ENCODE data around the gene CACNA1D.

The CACNA1D gene

GRCh38 chr3:53806182-53807116, 312.0 kb downstream of the CACNA1D start:
- peak; percentile 21 for DNase-seq (ENCODE audit: low read depth)

GRCh38 chr3:53807117-53807810, 312.9 kb downstream of the CACNA1D start:
- no peak for DNase-seq (ENCODE audit: low read depth)

GRCh38 chr3:53808496-53808895, 314.1 kb downstream of the CACNA1D start:
- no peak for DNase-seq (ENCODE audit: low read depth)

GRCh38 chr3:53809267-53809666, 314.9 kb downstream of the CACNA1D start:
- no peak for DNase-seq (ENCODE audit: low read depth)

GRCh38 chr3:53809764-53810400, 315.5 kb downstream of the CACNA1D start:
- no peak for DNase-seq (ENCODE audit: low read depth)

- no peak for DNase-seq (ENCODE audit: low read depth)
Measured at GRCh38 chr3:53811143-53811927, 316.9 kb downstream of the CACNA1D start.

GRCh38 chr3:53812434-53812833, 318.0 kb downstream of the CACNA1D start:
- DNase-seq (ENCODE audit: low read depth) = no peak

GRCh38 chr3:53813229-53813628, 318.8 kb downstream of the CACNA1D start:
- DNase-seq (ENCODE audit: low read depth) = no peak

- DNase-seq (ENCODE audit: low read depth) = no peak
Measured at GRCh38 chr3:53813876-53814275, 319.5 kb downstream of the CACNA1D start.

GRCh38 chr3:53815067-53815466, 320.7 kb downstream of the CACNA1D start:
- DNase-seq (ENCODE audit: low read depth) = no peak

- DNase-seq (ENCODE audit: low read depth) = no peak
Measured at GRCh38 chr3:53815651-53816050, 321.2 kb downstream of the CACNA1D start.

GRCh38 chr3:53816425-53816824, 322.0 kb downstream of the CACNA1D start:
- DNase-seq (ENCODE audit: low read depth) = no peak

- DNase-seq (ENCODE audit: low read depth) = no peak
Measured at GRCh38 chr3:53817211-53817610, 322.8 kb downstream of the CACNA1D start.

GRCh38 chr3:53817809-53818208, 323.4 kb downstream of the CACNA1D start:
- no peak for DNase-seq (ENCODE audit: low read depth)

- no peak for DNase-seq (ENCODE audit: low read depth)
Measured at GRCh38 chr3:53818221-53819162, 324.1 kb downstream of the CACNA1D start.

GRCh38 chr3:53819163-53819868, 324.9 kb downstream of the CACNA1D start:
- DNase-seq (ENCODE audit: low read depth) = no peak

GRCh38 chr3:53820084-53820483, 325.7 kb downstream of the CACNA1D start:
- DNase-seq (ENCODE audit: low read depth) = no peak

- DNase-seq (ENCODE audit: low read depth) = no peak
Measured at GRCh38 chr3:53820756-53821580, 326.6 kb downstream of the CACNA1D start.

- peak; percentile 23 for DNase-seq (ENCODE audit: low read depth)
Measured at GRCh38 chr3:53821631-53822121, 327.3 kb downstream of the CACNA1D start.
